Activated CD4-positive, CD25-positive, alpha-beta regulatory T cell treated with anti-CD3 and anti-CD28 coated beads, Interleukin-2, amount 50 U/mL, for 72 hours (primary cell): ENCODE data around the gene COL12A1.

Source experiments
- DNase-seq: peaks from one replicate; pipeline ENCODE4 v3.0.0; 2021

COL12A1 gene

GRCh38 chr6:75205776-75206575 is at the start of gene COL12A1:
Gene COL12A1, minus strand, starts transcription at chr6:75206053. Its CDS starts 3,261 bp downstream, at chr6:75202792.
- DNase-seq: peak; percentile 37

DNA sequence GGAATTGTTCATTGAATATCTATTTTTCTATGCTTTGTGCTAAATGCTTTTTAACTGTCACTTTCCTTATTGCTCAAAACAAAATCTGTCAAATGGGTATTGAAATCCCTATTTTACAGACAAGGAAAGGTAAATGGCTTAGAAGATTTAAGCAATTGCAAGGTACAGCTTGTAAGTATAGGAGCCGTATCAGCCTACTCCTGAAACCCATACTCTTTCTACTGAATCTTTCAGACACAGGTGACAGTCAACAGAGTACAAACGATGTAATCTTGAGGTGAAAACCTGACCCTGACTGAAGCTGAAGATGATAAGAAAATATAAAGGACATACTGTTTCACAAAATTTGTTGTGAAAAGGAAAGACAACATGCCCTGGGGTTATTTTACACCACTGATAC is 44.7 kb upstream of the COL12A1 start:
- no peak for DNase-seq

DNA sequence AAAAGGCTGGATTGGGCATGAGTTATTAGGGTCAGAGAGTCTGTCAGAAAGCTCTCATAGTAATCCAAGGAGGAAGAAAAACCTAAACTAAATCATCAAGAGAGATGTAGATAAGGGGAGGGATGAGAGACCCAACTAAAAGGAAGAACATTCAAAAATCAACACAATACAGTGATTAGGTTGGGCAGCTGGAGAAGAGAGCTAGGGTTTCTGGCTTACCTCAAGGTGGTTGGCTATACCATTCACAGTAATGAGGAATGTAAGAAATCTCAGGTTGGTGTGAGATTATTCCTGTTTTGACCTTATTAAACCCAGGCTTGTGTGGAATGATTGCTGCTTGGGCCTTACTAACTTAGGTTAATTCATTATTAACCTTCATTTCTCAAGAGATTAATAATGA is 44.0 kb upstream of the COL12A1 start:
- DNase-seq: no peak

GRCh38 chr6:75246386-75246785 is 40.5 kb upstream of the COL12A1 start:
- no peak for DNase-seq

DNA sequence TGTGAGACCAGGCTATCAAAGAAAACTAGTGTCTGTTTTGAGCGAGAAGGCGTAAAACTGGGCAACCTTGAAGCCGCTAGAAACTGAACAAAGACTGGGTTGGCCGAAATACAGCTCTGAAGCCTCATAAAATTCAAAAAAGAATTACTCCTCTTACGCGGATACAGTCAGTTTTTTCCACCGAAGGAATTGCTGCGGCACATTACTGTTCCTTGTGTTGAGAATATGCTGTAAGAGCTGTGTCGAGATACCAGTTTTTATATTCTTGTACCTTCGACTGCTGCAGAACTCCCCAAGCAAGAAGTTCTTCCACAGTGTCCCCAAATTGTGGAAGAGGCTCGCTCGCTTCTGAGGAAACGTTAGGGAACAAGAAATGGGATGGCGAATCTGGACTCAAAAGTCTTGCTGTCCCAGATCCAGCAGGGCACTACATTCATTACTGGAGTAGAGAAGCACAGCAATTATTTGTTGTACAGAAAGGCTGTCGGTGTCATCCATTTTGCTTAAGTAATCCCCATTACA is 38.3 kb upstream of the COL12A1 start:
- no peak for DNase-seq

DNA sequence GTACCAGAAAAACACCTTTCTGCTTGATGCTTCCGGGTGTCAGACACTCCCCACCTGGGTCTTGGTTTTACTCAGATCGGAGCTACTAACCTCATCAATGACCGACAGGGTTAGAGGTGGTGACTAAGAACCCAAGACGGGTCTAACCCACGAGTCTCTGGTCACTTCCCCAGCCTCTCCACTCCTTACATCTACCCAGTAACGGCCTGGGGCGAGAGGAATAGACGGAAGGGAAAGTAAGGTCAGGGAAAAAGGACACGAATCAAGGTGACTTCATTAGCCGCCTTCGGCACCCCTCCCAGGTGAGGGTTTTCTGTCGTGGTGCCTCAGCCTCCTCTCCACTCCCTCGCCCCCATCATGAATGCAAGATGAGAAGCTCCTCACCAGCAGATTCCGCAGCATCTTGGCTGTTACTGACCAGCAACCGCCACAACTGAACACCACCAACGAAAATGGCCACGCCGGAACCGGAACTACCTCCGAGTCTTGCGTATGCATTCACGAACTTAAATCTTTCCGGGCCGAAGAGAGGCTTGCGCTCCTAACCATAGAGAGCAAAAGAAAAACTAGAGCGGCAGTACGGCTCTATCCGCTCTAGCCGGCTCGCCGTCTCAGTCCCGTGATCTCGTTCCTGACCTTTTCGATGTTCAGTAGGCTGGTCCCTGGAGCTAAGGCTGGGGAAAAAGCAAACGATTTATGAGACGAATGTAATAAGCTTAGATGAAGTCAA is 37.6 kb upstream of the COL12A1 start, which contains the start of gene COX7A2:
Gene COX7A2, minus strand, starts transcription at position 469 of the 730 bp plus-strand sequence. Its CDS starts 67 bp downstream, at position 402.
- DNase-seq: peak; percentile 80

DNA sequence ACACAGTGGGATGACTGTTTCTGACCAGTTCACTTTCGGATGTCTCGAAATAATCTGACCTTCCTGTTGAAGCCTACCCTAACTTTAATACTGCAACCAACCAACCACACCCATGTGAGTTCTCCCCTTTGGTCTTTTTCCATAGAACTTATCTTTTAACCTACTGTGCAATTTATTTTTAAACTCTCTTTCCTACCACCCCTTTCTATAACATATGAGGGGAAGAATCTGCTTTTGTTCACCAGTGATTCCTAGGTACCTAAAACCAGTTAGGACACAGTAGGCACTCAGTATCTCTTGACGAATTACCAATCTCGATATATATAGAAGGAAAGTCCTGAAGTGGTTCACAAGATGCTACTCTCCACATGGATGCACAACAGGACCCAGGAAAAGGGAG is 30.8 kb upstream of the COL12A1 start:
- no peak for DNase-seq

DNA sequence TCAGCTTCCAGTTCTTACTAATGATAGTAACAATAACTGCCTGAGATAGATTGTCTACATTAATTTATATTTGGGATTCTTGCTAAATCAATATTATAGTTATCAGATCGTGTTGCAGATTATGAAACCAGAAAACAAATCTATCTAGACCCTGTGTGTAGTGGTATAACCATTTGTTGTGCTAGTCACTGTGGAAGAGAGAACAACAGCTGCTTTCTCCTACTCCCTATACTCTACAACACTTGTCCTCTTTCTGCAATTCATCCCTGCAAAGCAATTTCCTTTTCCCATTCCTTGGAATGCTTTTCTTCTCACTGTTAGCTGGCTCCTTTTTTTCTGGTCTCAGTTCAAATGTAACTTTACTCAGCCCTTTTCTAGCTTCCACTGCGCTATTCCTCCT is 29.4 kb upstream of the COL12A1 start:
- no peak for DNase-seq

DNA sequence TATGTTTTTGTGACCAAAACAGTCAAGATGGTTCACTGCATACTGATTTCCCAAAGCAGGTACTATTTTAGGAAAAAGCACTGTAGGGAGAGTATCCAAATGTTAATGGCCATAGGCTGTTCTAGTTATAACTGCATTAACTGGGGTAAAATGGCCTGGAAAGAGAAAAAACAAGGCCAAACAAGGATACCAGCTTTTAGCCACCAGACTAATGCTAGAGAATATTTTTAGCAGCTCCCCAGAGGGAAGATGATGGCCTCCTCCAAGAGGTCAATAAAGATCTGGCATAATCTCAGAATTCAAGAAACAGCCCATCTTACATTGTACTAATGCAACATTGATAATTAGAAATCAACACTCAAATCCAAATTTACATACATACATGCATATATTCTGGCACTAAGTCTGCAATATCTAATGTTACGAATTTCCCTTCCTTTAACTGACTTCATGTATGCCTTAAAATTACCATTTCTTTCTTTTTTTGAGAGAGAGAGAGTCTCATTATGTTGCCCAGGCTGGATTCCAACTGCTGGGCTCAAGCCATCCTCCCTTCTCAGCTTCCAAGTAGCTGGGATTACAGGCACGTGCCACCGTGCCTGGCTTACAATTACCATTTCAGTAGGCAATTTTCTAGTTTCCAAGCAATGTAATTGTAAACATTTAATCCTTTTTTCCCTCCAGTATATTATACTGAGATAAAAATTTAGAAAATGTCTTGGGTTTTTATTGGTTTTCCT is 28.4 kb upstream of the COL12A1 start:
- DNase-seq: no peak

DNA sequence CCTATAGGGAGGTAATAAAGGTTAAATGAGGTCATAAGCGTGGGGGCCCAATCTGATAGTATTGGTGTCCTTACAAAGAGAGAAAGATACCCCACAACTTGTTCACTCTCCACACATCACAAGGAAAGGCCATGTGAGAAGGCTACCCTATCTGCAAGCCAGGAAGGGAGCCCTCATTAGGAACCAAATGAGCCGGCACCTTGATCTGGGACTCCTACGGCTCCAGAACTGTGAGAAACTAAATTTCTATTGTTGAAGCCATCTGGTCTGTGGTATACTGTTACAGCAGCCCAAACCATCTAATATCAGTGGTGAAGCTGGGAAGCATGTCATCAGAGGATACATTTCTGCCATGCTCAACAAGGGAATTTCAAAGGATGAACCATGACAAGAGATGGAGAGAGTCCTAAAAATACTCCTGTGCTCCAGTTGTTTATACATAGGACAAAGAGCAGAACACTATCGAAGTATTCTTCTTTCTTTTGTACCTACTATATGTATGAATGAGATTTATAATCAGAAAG is 27.3 kb upstream of the COL12A1 start:
- DNase-seq: no peak

DNA sequence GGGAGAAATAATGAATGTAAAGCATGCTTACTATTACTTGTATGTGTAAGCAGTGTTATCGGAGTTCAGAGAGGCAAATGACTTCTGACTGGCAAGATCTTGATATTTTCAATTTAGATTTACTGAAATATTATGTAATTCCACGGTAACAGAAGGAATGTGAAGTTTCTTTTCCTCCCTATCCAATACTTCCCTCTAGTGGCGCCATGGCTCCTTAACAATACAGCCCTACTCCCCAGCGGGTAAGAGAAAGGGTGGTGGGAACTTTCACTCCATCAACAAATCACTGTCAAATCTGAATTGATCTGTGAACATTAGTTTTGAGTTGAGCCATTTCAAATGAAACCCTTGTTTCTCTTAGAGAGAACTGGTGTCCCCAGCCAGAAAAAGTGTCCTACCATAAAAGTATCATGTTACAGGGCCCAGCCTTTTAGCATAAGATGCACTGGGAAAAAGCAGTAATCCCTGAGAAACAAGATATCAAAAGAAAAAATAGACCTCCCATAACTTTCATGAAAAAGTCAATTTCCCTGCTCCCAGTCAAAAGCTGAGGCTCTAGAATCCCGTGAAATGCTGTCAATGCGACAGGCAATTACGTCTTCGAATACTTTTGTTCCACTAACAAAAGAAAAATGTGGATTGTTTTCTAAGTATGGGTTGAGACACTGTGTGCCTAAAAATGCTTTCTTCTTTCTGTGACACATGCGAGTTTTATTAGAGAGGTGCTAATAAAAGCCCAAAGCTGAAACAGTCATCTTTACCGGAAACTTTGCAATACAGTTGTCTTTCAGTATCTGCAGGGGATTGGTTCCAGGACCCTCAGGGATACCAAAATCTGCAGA is 24.9 kb upstream of the COL12A1 start:
- no peak for DNase-seq

- no peak for DNase-seq
These were observed 18.6 kb upstream of the COL12A1 start for GRCh38 chr6:75224303-75224926.

DNA sequence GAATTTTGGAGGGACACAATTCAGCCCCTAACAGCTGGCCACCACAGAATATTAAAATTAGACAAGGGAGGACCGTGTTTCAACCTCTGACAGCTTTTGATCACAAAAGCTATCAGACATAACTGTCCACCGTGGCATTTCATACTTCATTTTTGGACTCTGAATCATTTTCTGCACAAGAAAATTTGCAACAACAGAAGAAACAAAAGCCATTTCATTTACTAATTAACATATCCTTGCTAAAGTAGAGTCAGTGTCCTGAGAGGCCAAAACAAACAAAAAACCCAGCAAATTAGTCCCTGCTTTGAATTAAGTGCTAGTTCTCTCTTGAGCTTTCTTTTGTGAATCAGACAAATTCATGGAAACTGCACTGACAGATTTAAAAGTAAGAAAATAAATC is 17.6 kb upstream of the COL12A1 start:
- no peak for DNase-seq

DNA sequence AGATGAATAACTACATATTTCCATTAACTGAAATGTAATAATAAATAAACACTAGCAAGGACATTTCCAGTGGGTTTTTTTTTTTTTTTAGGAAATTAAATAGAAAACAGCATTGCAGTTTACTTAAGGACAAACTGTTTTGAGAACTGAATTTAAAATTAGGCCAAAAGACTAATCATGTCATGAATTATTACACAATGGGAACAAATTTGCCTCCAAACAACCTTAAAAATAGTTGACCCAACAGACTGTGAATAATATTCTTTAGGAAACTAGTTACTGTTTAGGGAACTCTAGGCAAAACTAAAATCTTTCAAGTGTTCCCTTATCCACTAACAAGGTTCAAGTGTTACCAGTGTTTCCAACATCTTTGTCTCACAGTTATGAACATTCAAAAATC is 16.4 kb upstream of the COL12A1 start:
- no peak for DNase-seq

- no peak for DNase-seq
These were observed 15.3 kb upstream of the COL12A1 start for GRCh38 chr6:75221116-75221515.

- DNase-seq: no peak
These were observed 14.5 kb upstream of the COL12A1 start for GRCh38 chr6:75220357-75220756.

DNA sequence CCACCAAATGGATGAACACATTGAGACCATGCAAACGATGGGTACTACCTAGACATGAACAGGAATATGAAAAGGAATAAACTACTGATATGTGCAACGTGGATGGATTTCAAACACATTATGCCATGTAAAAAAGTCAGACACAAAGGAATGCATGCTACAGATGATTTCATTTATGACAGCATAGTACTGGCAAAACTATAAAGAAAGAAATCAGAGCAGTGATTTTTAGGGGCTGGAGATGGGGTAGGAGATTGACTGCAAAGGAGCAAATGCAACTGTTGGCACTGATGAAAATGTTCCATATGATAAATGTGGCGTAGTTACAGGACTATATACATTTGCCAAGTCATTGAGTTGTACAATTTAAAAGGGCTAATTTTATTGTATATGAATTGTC is 13.4 kb upstream of the COL12A1 start:
- DNase-seq: no peak

DNA sequence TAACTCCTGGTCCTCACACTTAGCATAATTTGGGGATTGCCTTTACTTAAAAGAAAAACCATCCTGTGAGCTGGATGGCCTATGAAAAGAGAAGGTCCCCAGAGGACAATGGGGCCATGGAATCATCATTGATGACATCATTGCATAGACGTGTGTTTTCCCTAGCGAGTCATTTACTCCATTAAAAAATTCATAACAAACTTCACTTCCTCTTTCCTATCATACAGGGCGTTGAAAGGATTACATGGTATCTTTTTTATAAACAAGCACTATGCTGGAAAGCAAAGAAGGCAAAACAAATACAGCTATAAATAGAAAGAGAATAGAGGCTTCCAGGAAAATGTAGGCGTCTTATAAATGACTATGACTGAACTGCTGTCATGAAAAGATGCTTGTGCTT is 11.3 kb upstream of the COL12A1 start:
- DNase-seq: no peak

DNA sequence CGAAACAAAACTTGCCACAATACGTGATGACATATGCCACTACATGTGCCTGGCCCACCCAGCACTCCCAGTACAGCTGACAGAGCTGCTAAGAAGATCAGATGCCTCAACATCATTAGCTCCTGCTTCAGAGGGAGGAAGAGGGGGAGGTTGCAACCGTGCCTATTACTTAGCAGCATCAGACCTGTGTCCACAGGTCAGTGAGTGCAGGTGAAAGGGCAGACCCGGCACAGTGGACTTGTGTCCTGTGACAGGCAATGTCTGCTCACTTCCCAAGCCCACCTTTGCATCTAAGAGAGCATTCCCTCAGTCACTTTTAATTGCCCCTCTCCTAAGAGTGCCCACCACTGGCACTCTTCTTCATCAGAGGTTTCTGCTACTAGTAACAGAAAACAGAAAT is 9.4 kb upstream of the COL12A1 start:
- no peak for DNase-seq

- no peak for DNase-seq
These were observed 7.9 kb upstream of the COL12A1 start for GRCh38 chr6:75213732-75214131.

- no peak for DNase-seq
These were observed 7.3 kb upstream of the COL12A1 start for GRCh38 chr6:75213112-75213511.
